Colonic mucosa (tissue), 4 donors: ENCODE results near the gene SCFD2. TPM values are rescaled to one million over a fixed set of nuclear protein-coding genes. Genes with fewer than 3 reads are reported as not detected.

Experiments used
- DNase-seq: peaks from one replicate; pipeline ENCODE4 v3.0.0-alpha.2; 2020
- H3K27ac ChIP-seq: fragments of 200-600 bp; one replicate; pipeline ENCODE4 v1.8.0; 2021
- H3K27me3 ChIP-seq: fragments of 200-600 bp; one replicate; pipeline ENCODE4 v1.8.0; 2021
- H3K36me3 ChIP-seq: fragments of 200-600 bp; one replicate; pipeline ENCODE4 v1.8.0; 2021
- H3K4me1 ChIP-seq: fragments of 200-600 bp; one replicate; pipeline ENCODE4 v1.8.0; 2021; ENCODE audit warnings: mild to moderate bottlenecking
- H3K4me3 ChIP-seq: fragments of 200-600 bp; one replicate; pipeline ENCODE4 v1.8.0; 2021
- H3K9ac ChIP-seq, 2 donors: one replicate each; pipeline ENCODE4 v1.7.0; 2013; ENCODE audit warnings: control low read depth in 2 of 2, low read depth in 2 of 2, low read length in 2 of 2
- H3K9me3 ChIP-seq: fragments of 200-600 bp; one replicate; pipeline ENCODE4 v1.8.0; 2021
- intact Hi-C: fragments of 100-400 bp; cut with DNase I; formaldehyde crosslinking; loops from one replicate; pipeline ENCODE4 v1.14.1; 2022
- total RNA-seq, 2 donors: library from RNA; stranded (reverse); fragmentation: NEBNext Ultra II Directional in 1 of 2; extraction: Animal tissue kit (Norgen Biotek cat#: 25700) in 1 of 2; gene quantifications; one replicate each; pipeline ENCODE4 v1.2.1, GENCODE V29; 2021
- TF ChIP-seq, protein P1 (sequence below): fragments of 200-600 bp; IDR thresholded peaks from one replicate; pipeline ENCODE4 v1.8.0; 2022; ENCODE audit warnings: antibody characterized with exemption, mild to moderate bottlenecking
- donor health status: healthy.
- donor health status: DM: no; HTN: no; CAD: no.
- donor health status: DM: no; HTN: no; CAD: no.

The SCFD2 gene
- total RNA-seq, 2 donors from 2014 or later: 11.5 to 29.4 TPM

DNA sequence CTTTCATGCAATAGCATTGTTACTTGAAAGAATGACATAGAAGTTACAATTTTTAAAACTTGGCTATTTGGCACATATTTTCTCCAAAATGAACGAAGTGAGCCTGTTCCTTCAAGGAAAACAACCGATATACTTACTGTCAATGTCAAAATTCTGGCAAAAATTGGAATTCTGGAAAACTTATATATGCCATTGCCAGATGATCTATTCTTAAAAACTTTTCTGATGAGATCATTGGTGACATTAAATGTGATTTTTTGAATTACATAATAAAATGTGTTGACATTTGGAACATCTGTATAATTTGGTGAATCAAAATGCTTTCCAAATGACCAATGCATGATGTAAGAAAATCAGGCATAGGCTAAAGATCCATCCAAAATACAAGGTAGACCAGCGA, 209.0 kb downstream of the SCFD2 start:
- H3K9me3 ChIP-seq: no peaks in the 10 kb centered on the region
- H3K27me3 ChIP-seq: no peaks in the 10 kb centered on the region
- TF ChIP-seq, protein P1, sequence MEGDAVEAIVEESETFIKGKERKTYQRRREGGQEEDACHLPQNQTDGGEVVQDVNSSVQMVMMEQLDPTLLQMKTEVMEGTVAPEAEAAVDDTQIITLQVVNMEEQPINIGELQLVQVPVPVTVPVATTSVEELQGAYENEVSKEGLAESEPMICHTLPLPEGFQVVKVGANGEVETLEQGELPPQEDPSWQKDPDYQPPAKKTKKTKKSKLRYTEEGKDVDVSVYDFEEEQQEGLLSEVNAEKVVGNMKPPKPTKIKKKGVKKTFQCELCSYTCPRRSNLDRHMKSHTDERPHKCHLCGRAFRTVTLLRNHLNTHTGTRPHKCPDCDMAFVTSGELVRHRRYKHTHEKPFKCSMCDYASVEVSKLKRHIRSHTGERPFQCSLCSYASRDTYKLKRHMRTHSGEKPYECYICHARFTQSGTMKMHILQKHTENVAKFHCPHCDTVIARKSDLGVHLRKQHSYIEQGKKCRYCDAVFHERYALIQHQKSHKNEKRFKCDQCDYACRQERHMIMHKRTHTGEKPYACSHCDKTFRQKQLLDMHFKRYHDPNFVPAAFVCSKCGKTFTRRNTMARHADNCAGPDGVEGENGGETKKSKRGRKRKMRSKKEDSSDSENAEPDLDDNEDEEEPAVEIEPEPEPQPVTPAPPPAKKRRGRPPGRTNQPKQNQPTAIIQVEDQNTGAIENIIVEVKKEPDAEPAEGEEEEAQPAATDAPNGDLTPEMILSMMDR: no peak
- H3K9ac ChIP-seq: no peak overlapping the region
- intact Hi-C loops: no loop called here
- H3K27ac ChIP-seq: no peak overlapping the region
- DNase-seq: no peak
- no peak overlapping the region for H3K4me3 ChIP-seq
- no peaks in the 10 kb centered on the region for H3K4me1 ChIP-seq
- H3K36me3 ChIP-seq: no peaks in the 10 kb centered on the region

DNA sequence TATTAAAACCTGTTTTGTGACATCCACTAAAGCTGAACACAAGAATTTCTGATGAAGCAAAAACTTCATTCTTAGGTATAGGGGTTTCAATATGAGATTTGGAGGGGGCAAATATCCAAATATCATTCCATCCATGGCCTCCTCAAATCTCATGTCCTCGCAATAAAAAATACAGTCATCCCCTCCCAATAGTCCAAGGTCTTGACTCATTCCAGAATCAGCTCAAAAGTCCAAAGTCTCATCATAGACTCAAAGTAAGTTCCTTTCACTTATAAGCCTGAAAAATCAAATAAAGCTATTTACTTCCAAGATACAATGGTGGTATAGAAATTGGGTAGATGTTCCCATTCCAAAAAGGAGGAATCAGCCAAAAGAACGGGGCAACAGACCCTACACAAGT, 213.4 kb downstream of the SCFD2 start:
- Histone ChIP-seq H3K27ac (no peak overlapping the region), H3K9ac (no peak overlapping the region), H3K4me3 (no peak overlapping the region), H3K36me3 (no peaks in the 10 kb centered on the region), H3K9me3 (no peaks in the 10 kb centered on the region), H3K27me3 (no peaks in the 10 kb centered on the region), H3K4me1 (no peaks in the 10 kb centered on the region)
- TF ChIP-seq, protein P1: no peak
- intact Hi-C loops: no loop called here
- DNase-seq: no peak

DNA sequence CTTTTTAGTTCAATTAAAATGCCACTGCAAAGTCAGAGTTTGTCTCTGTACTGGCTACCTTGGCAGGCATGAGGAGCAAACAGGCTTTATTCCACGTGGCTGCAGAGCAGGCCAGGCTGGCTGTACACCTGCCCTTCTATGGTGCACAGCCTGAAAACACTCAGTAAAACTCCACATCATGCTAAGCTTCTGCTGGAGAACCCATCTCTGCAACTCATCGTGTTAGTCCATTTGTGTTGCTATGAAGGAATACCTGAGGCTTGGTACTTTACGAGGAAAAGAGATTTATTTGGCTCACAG, 214.4 kb downstream of the SCFD2 start:
- H3K4me3 ChIP-seq: no peak overlapping the region
- TF ChIP-seq, protein P1: no peak
- no peak for DNase-seq
- no peak overlapping the region for H3K27ac ChIP-seq
- H3K9me3 ChIP-seq: no peaks in the 10 kb centered on the region
- H3K36me3 ChIP-seq: no peaks in the 10 kb centered on the region
- H3K4me1 ChIP-seq: no peaks in the 10 kb centered on the region
- intact Hi-C loops: no loop called here
- no peaks in the 10 kb centered on the region for H3K27me3 ChIP-seq
- no peak overlapping the region for H3K9ac ChIP-seq

DNA sequence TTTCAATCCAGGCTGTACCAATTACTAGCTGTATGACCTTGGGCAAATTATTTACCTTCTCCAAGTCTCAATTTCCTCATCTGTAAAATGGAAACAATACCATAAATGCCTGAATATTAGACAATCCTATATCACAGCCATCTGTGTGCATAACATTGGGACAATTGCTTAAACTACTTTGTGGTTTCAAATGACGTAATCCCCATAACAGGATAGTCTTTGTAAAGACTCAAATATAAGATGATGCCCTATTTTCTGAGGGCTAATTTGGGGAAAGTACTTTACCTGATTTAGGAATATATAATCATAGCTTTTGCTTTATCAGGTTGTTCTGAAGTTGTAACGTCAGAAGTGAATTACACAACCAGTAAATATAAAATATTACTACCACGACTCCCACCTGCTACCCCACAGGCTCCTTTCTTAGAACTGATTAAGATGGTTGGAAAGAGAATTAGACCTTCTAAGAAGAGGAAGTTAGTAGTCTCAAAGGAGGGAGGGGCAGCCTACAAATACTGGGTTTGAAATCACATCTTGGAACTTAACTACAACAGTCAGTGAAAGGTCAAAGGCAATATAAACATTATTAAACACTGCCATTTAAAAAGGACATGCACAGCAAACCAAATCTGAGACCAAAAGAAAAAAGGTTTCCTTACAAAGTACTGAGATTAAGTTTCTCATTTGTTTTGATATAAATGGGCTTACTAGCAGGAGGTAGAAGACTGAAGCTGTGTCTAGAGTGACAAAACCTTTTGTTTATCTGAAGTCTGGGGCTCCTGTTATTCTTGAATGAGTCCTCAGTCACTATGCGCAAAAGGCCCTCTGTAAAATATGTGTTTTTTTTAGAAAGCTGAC, 215.0 kb downstream of the SCFD2 start:
- no peaks in the 10 kb centered on the region for H3K4me1 ChIP-seq
- DNase-seq: no peak
- TF ChIP-seq, protein P1: no peak
- H3K36me3 ChIP-seq: no peaks in the 10 kb centered on the region
- intact Hi-C loops: no loop called here
- no peaks in the 10 kb centered on the region for H3K27me3 ChIP-seq
- H3K27ac ChIP-seq: no peak overlapping the region
- no peak overlapping the region for H3K4me3 ChIP-seq
- no peak overlapping the region for H3K9ac ChIP-seq
- H3K9me3 ChIP-seq: no peaks in the 10 kb centered on the region

DNA sequence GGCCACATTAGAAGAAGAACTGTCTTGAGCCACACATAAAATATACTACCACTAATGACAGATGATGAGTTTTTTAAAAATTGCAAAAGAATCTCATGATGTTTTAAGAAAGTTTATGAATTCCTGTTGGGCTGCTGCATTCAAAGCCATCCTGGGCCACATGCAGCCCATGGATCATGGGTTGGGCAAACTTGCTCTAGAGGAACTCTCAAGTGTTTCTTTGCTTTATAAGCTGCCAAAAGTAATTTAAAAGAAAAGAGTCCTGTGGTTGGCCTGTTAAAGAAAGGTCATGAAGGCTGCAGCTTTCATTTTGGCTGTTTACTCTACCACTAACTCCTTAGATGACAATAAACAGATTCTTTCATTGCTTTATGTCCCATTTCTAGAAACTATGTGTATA, 218.2 kb downstream of the SCFD2 start:
- no peaks in the 10 kb centered on the region for H3K9me3 ChIP-seq
- no peak overlapping the region for H3K9ac ChIP-seq
- no peak overlapping the region for H3K27ac ChIP-seq
- H3K4me3 ChIP-seq: no peak overlapping the region
- H3K4me1 ChIP-seq: no peaks in the 10 kb centered on the region
- intact Hi-C loops: no loop called here
- H3K36me3 ChIP-seq: no peaks in the 10 kb centered on the region
- TF ChIP-seq, protein P1: no peak
- H3K27me3 ChIP-seq: no peaks in the 10 kb centered on the region
- DNase-seq: no peak
